Activated naive CD8-positive, alpha-beta T cell treated with anti-CD3 and anti-CD28 coated beads for 36 hours (primary cell): ENCODE results near the gene TACR2. TPM values are rescaled to one million over a fixed set of nuclear protein-coding genes. Genes with fewer than 3 reads are reported as not detected.
A peak's percentile ranks its signal among the peaks of the same experiment; 100 is the strongest.
"Not testable (repeated sequence)": the region's sequence is repeated elsewhere in the genome, so short reads cannot be mapped to it uniquely, and the experiment has no call there.

Experiments used
- DNase-seq: peaks from one replicate; pipeline ENCODE4 v3.0.0; 2021
- H3K27ac Mint-ChIP-seq: one replicate; pipeline ENCODE4 v1.8.0; 2022; ENCODE audit warnings: mild to moderate bottlenecking, moderate library complexity, mixed read lengths
- H3K27me3 Mint-ChIP-seq: one replicate; pipeline ENCODE4 v1.8.0; 2022; ENCODE audit warnings: mild to moderate bottlenecking, mixed read lengths
- H3K36me3 Mint-ChIP-seq: one replicate; pipeline ENCODE4 v1.8.0; 2021; ENCODE audit warnings: mild to moderate bottlenecking, mixed read lengths
- H3K4me1 Mint-ChIP-seq: one replicate; pipeline ENCODE4 v1.8.0; 2021; ENCODE audit warnings: mixed read lengths
- H3K4me3 Mint-ChIP-seq: one replicate; pipeline ENCODE4 v1.8.0; 2022; ENCODE audit warnings: mild to moderate bottlenecking, moderate library complexity, mixed read lengths
- H3K9me3 Mint-ChIP-seq: one replicate; pipeline ENCODE4 v1.8.0; 2022; ENCODE audit warnings: mixed read lengths
- total RNA-seq, 2 experiments: library from RNA; stranded (reverse); gene quantifications; one replicate each; pipeline ENCODE4 v1.2.3, GENCODE V29; 2021

TACR2 gene
- total RNA-seq, 2 experiments from 2014 or later: not detected

DNA sequence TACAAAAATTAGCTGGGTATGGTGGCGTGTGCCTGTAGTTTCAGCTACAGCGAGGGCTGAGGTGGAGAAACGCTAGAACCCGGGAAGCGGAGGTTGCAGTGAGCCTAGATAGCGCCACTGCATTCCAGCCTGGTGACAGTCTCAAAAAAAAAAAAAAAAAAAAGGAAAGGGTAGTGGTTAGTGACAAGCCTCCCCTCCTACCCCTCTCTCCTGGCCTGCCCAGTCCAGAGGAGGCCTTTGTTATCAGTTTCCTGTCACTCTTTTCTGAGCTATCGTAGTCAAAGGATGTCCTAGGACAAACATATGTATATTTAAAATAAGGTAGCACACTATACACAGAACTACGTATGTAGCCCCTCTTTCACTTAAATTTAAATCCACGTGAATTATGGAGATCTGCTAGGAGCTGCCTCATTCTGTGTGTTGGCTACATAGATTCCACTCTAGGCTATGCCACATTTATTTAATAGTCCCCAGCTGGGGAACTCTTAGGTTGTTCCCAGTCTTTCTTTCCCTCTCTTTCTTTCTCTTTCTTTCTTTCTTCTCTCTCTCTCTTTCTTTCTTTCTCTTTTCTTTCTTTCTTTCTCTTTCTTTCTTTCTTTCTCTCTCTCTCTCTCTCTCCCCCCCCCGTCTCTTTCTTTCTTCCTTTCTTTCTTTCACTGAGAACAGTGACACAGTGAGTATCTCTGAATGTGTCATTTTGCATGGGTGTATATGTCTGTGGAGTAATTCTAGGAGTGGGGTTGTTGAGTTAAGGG is 38.5 kb upstream of the TACR2 start:
- H3K27me3 Mint-ChIP-seq: peaks cover 12% of the 10 kb centered on the region
- peaks cover 5% of the 10 kb centered on the region for H3K4me1 Mint-ChIP-seq
- DNase-seq: no peak
- no peak overlapping the region for H3K4me3 Mint-ChIP-seq
- H3K27ac Mint-ChIP-seq: no peak overlapping the region
- H3K36me3 Mint-ChIP-seq: no peaks in the 10 kb centered on the region
- H3K9me3 Mint-ChIP-seq: no peaks in the 10 kb centered on the region

DNA sequence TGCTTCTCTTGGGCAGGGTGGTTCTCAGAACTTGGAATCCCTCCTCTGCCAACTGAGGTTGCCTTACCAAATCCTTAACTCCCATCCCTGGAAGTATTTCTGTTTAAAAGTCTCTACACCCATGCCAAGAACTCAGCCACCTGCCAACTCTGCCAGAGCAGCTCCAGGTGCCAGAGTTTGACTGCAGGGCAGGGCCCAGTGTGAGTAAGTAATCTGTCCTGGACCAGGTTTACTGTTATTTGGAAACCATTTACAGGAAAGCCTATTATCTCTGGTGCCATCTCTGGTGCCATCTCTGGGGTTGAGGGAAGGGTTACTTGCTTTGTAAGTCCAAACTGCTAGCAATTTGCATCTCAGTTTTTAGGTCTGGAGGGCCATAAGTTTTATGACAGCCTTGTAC is 37.1 kb upstream of the TACR2 start:
- no peak overlapping the region for H3K4me3 Mint-ChIP-seq
- H3K27ac Mint-ChIP-seq: no peak overlapping the region
- H3K9me3 Mint-ChIP-seq: no peaks in the 10 kb centered on the region
- peaks cover 12% of the 10 kb centered on the region for H3K27me3 Mint-ChIP-seq
- peaks cover 5% of the 10 kb centered on the region for H3K4me1 Mint-ChIP-seq
- DNase-seq: no peak
- H3K36me3 Mint-ChIP-seq: no peaks in the 10 kb centered on the region

DNA sequence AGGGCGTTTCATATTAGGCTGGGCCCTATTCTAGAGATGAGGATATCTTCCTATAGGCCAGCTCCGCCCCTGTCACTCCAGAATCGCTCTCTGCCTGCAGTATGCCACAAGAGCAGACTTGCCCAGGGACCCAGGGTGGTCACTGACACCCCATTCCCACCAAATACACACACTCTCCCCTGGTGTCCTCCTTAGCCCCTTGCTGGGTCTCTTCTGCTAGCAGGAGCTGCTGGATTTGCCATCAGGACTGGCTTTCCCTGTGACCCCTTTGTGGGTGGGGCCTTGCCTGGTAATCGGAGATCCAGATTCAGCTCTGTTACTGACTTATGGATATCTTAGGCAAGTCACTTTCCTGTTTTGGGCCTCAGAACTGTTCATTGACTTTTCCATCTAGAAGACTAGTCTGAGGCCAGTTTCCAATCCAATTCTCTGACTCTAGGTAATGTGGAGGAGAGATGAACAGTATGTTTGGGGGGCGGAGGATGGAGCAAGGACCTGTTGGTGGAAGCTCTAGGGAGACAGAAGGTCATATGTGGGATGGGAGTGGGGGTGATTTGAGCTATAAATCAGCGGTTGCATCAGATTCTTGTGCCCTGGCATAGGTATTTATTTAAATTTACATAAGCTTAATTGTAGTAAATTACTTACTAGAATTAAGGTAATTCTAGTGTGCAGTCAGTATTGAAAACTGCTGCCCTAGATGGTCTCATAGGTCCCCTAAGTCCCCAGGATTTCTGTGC is 36.1 kb upstream of the TACR2 start:
- H3K27me3 Mint-ChIP-seq: peaks cover 12% of the 10 kb centered on the region
- DNase-seq: no peak
- H3K4me1 Mint-ChIP-seq: peaks cover 5% of the 10 kb centered on the region
- no peak overlapping the region for H3K27ac Mint-ChIP-seq
- no peak overlapping the region for H3K4me3 Mint-ChIP-seq
- H3K36me3 Mint-ChIP-seq: no peaks in the 10 kb centered on the region
- H3K9me3 Mint-ChIP-seq: no peaks in the 10 kb centered on the region

DNA sequence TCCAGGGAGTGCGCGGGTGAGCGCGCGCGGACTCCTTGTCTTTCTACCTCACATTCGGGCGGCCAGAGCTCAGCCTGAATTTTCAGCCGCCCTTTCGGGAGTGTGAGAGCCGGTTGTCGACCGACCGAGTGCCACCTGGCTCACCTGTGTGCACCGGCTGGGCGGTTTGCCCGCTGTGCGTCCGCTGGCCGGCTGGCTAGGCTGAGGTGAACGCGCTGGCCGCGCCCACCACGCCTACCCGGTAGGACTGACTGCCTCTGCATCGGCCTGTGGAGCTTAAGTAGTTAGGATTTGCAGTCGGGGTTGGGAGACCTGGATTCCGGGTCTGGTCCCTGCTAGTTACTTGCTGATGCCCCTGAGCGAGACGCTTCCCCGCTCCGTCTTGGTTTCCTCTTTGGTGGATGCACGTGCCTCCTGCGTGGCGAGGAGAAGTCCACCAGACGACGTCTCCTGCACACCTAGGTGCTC is 35.1 kb upstream of the TACR2 start:
- peaks cover 5% of the 10 kb centered on the region for H3K4me1 Mint-ChIP-seq
- DNase-seq: no peak
- no peak overlapping the region for H3K27ac Mint-ChIP-seq
- no peaks in the 10 kb centered on the region for H3K36me3 Mint-ChIP-seq
- peak overlapping the region; percentile 82 for H3K4me3 Mint-ChIP-seq
- peaks cover 12% of the 10 kb centered on the region for H3K27me3 Mint-ChIP-seq
- no peaks in the 10 kb centered on the region for H3K9me3 Mint-ChIP-seq

DNA sequence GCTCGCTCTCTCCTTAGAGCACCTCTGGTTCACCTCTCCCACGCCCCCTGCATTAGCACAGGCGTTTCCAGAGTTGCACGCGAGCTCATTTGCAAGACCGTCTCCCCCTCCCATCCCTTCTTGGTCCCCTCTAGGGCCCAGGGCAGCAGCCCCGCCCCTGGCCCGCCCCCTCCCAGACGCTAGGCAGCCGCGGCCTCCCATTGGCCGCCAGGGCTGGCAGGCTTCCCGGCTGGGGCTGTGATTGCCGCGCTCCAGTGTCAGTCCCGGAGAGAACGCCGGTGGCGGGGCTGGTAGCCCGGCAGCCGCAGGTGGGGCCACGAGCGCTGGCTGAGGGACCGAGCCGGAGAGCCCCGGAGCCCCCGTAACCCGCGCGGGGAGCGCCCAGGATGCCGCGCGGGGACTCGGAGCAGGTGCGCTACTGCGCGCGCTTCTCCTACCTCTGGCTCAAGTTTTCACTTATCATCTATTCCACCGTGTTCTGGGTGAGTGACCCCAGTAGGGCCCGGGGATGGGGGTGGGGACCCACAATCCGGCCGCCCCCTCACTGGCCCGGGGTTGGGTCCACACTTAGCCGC is 34.6 kb upstream of the TACR2 start, which contains the start of gene TSPAN15:
Gene TSPAN15 (plus strand): TSS at position 257 of the 575 bp plus-strand sequence. CDS start 130 bp downstream, at position 387.
- peak within 1 kb of the TSS; percentile 82 for H3K4me3 Mint-ChIP-seq
- no peak within 1 kb of the TSS for H3K27ac Mint-ChIP-seq
- H3K36me3 Mint-ChIP-seq: no peaks in the 10 kb centered on the region
- no peaks in the 10 kb centered on the region for H3K9me3 Mint-ChIP-seq
- H3K4me1 Mint-ChIP-seq: peaks cover 5% of the 10 kb centered on the region
- peak; percentile 82 for DNase-seq
- H3K27me3 Mint-ChIP-seq: peaks cover 12% of the 10 kb centered on the region

DNA sequence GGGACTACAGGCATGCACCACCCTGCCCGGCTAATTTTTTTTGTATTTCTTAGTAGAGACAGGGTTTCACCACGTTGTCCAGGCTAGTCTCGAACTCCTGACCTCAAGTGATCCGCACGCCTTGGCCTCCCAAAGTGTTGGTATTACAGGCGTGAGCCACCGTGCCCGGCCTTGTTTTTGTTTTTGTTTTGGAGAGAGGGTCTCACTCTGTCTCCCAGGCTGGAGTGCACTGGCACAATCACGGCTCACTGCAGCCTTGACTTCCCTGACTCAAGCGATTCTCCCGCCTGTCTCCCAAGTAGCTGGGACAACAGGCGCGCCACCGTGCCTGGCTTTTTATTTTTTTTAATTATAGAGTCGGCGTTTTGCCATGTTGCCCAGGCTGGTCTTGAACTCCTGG is 33.7 kb upstream of the TACR2 start:
- DNase-seq, H3K4me3 Mint-ChIP-seq, H3K9me3 Mint-ChIP-seq, H3K36me3 Mint-ChIP-seq, H3K27ac Mint-ChIP-seq, H3K4me1 Mint-ChIP-seq: not testable (repeated sequence)
- H3K27me3 Mint-ChIP-seq: peaks cover 12% of the 10 kb centered on the region

DNA sequence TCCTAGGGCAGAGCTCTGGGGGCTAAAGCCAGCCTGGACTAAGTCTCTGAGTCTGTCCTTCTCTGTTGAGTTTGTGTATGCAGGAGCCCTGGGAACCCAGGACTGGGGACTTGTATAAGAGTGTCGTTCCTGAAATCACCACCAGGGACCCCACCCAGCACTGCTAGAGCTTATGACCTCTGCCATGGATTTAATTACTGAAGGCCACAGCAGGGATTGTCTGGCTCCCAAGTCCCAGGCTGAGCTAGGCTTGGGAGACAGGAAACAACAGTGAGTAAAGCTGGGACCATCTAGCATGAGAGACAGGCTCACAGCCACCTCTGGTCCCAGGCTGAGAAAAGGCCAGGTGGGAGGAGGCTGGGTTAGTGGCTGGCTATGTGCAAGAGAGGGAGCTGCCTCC is 33.1 kb upstream of the TACR2 start:
- DNase-seq: peak; percentile 21
- no peak overlapping the region for H3K4me3 Mint-ChIP-seq
- H3K4me1 Mint-ChIP-seq: peaks cover 5% of the 10 kb centered on the region
- H3K9me3 Mint-ChIP-seq: no peaks in the 10 kb centered on the region
- no peaks in the 10 kb centered on the region for H3K36me3 Mint-ChIP-seq
- H3K27me3 Mint-ChIP-seq: peaks cover 12% of the 10 kb centered on the region
- no peak overlapping the region for H3K27ac Mint-ChIP-seq

DNA sequence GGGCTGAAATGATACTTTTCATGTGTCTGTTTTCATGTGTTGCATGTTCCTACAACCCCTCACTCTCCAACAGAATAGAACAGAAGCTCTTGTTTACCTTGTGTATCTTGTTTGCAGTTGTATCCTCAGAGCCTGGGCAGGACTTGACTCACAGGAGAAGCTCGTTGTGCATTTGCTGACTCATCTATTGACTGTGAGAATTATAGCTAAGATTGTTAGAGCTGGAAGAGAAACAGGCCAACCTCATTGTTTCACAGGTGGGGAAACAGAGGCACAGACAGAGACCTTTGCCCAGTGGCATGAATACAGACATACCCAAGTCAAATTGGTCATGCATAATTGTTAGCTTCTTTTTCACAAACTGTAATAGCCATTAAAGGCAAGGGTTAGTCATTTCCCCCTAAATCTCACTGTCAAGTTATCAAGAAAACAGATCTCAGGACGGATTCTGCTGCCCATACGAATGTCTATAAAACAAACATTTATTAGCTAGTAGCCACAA is 30.0 kb upstream of the TACR2 start:
- Mint-ChIP-seq H3K4me3 (no peak overlapping the region), H3K36me3 (no peaks in the 10 kb centered on the region), H3K27me3 (no peaks in the 10 kb centered on the region), H3K9me3 (no peaks in the 10 kb centered on the region), H3K27ac (no peak overlapping the region), H3K4me1 (peaks cover 3% of the 10 kb centered on the region)
- no peak for DNase-seq

DNA sequence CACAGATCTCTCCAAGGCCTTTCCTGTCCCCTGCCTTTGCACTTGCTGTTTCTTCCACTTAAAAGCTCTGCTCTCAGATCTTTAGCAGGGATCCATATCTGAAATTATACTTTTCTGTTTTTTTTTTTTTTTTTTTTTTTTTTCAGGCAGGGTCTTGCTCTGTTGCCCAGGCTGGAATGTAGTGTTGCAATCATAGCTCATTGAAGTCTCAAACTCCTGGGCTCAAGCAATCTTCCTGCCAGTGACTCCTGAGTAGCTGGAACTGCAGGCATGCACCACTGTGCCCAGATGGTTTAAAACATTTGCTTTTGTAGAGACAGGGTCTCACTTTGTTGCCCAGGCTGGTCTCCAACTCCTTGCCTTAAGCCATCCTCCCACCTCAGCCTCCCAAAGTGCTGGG is 29.5 kb upstream of the TACR2 start:
- H3K36me3 Mint-ChIP-seq: no peaks in the 10 kb centered on the region
- DNase-seq: no peak
- no peak overlapping the region for H3K4me3 Mint-ChIP-seq
- H3K9me3 Mint-ChIP-seq: no peaks in the 10 kb centered on the region
- peaks cover 3% of the 10 kb centered on the region for H3K4me1 Mint-ChIP-seq
- H3K27me3 Mint-ChIP-seq: no peaks in the 10 kb centered on the region
- H3K27ac Mint-ChIP-seq: no peak overlapping the region

DNA sequence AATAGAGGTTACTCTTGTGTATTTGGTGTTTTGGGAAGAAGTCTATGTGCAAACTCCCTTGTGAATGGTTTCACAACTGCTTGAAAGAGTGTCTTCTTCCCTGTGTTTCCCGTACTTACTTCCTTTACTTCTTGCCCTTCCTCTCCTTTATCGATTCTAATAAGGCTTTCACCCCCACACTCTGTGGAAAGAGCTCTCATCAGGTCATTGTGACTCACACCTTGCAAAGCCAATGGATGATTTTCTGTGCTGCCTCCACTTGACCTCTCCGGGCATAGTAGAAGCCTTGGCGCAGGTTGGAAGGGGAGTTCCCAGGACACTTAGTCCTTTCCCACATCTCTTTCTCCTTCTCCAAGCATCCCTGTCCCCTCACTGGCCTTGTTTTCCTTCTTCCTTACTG is 28.3 kb upstream of the TACR2 start:
- Mint-ChIP-seq H3K9me3 (no peaks in the 10 kb centered on the region), H3K27me3 (no peaks in the 10 kb centered on the region), H3K4me3 (no peak overlapping the region), H3K27ac (no peak overlapping the region), H3K4me1 (no peaks in the 10 kb centered on the region), H3K36me3 (no peaks in the 10 kb centered on the region)
- DNase-seq: no peak

DNA sequence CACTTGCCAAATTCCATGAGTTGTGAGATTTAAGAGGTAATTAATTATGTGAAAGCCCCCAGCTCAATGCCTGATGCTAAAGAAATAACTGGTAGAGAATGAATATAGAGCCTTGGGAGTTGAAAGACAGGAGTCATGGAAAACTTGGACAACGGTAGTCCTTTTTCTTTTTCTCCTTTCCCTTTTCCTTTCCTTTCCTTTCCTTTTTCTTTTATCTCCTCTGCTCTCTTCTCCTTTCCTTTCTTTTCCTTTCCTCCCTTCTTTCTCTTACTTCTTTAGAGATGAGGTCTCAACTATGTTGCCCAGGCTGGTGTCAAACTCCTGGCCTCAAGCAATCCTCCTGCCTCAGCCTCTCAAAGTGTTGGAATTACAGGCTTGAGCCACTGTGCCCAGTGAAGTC is 26.6 kb upstream of the TACR2 start:
- Mint-ChIP-seq H3K9me3 (no peaks in the 10 kb centered on the region), H3K36me3 (no peaks in the 10 kb centered on the region)

DNA sequence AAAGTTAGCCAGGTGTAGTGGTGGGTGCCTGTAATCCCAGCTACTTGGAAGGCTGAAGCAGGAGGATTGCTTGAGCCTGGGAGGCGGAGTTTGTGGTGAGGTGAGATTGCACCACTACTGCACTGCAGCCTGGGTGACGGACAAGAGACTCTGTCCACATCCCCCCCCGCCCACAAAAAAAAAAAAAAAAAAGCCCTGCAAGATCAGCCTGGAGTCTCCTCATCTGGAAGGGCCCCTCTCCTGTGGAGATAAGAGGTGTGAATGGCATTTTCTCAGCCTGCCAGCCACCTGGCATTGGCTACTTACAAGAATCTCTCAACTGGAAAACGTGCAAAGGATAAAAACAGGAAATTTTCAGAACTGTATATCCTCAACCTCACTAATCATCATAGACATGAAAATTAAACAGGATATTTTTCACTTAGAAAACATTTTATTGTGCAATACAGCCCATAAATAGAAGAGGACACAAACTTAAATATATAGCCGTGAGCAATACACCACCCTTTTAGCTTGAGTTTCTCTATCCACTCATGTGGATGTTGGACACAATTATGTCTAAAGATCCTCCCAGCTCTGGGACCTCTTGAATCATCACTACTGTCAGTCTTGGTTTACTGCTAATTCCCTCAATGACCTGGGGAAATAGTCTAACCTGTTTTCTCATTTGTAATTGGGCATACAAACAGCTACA is 23.2 kb upstream of the TACR2 start:
- Mint-ChIP-seq H3K9me3 (no peaks in the 10 kb centered on the region), H3K27ac (no peak overlapping the region), H3K4me3 (no peak overlapping the region), H3K4me1 (no peaks in the 10 kb centered on the region), H3K36me3 (no peaks in the 10 kb centered on the region), H3K27me3 (no peaks in the 10 kb centered on the region)
- no peak for DNase-seq

More for the DNA sequence above, 26.6 kb upstream of the TACR2 start:
- DNase-seq: no peak
- Mint-ChIP-seq H3K4me3 (no peak overlapping the region), H3K27ac (no peak overlapping the region), H3K4me1 (no peaks in the 10 kb centered on the region), H3K27me3 (no peaks in the 10 kb centered on the region)

DNA sequence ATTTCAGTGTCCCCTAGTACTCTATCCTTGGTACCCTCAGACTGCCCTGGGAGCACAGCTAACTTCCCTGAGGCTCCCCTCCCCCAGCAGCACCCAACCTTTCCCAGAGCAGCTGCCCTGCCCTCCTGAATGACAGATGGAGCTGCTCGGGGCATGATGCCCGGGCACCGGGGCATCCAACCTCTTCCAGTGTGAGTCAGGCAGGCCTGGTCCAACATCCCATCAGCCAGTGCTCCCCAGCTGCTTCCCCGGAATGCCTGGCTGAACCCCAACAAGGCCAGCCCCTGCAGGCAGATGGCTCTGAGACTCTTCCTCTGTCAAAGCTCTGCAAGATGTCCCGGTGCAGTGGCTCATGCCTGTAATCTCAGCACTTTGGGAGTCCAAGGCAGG is 22.6 kb upstream of the TACR2 start:
- Mint-ChIP-seq H3K27me3 (no peaks in the 10 kb centered on the region), H3K27ac (no peak overlapping the region), H3K9me3 (no peaks in the 10 kb centered on the region), H3K36me3 (no peaks in the 10 kb centered on the region), H3K4me3 (no peak overlapping the region), H3K4me1 (no peaks in the 10 kb centered on the region)
- DNase-seq: no peak

DNA sequence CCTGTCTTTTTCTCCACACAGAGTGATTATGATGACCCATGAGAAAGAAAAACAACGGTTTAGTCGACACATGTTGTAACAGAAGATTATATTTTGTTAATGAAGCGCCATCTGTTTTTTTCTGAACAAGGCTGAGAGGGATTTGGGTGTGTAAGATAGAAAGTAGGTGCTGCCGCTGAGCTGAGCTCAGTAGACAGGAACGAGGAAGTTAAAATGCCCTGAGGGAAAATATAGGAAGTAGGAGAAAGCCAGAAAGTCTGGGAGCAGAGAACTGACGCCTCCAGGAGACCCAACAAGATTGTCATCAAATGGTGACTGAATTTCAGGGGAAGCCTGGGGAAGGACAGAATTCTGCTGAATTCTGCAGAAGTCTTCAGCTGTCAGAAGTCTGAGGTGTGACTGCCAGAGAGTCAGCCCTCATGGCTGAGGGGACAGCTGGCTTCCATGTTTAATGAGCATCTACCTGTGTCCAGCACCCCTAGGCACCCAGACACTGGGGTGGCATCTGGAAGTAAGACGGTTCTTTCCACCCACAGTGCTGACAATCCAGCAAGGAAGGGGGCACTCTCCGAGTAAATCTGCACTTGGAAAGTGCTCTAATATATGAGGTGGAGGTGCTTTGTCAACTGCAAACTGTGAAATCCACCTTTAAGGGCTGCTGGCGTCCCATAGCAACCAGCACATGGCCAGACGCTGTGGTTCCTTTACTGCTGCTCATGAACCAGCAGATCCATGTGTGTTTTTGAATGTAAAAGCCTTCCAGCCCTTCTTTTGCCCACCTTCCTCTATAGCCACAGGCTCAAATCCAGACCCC is 22.0 kb upstream of the TACR2 start:
- Mint-ChIP-seq H3K27me3 (no peaks in the 10 kb centered on the region), H3K36me3 (no peaks in the 10 kb centered on the region), H3K27ac (no peak overlapping the region), H3K9me3 (no peaks in the 10 kb centered on the region), H3K4me1 (no peaks in the 10 kb centered on the region), H3K4me3 (no peak overlapping the region)
- DNase-seq: no peak
